Measurements from ENCODE around the gene AK2. TPM values are rescaled to one million over a fixed set of nuclear protein-coding genes. Genes with fewer than 3 reads are reported as not detected.

The AK2 gene
- total and polyA plus RNA-seq, 11 donors, result 101 to 292 (median 137) TPM

DNA sequence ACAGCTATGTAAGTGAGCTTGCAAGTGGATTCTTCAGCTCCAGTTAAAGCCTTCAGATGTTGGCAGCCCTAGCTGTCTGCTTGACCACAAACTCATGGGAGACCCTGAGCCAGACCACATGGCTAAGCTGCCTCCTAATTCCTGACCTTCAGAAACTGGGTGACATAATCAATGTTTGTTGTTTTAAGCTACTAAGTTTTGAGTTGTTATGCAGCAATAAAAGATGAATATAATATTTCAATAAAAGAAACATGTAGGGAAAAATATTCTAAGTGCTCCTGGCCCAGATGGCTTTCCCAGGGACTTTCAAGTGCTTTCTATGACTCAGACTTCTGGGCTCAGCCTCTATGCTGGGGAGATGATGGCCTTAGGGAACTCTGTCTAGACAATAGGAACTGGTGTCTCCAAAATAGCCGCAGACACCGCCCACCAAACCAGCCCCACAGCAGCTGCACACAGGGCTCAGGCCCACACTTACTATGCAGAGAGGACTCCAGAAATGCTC lies 23.9 kb upstream of the AK2 start:
- H3K27me3 ChIP-seq, result no peaks in the 10 kb centered on the region
- no peaks in the 10 kb centered on the region for H3K36me3 ChIP-seq
- intact Hi-C loops (cut with DNase I), result no loop called here
- 64 to 88% (median 74%) methylated on average over 2 of the region's 2 CpGs for WGBS, 4 donors
- TF ChIP-seq, protein P1, sequence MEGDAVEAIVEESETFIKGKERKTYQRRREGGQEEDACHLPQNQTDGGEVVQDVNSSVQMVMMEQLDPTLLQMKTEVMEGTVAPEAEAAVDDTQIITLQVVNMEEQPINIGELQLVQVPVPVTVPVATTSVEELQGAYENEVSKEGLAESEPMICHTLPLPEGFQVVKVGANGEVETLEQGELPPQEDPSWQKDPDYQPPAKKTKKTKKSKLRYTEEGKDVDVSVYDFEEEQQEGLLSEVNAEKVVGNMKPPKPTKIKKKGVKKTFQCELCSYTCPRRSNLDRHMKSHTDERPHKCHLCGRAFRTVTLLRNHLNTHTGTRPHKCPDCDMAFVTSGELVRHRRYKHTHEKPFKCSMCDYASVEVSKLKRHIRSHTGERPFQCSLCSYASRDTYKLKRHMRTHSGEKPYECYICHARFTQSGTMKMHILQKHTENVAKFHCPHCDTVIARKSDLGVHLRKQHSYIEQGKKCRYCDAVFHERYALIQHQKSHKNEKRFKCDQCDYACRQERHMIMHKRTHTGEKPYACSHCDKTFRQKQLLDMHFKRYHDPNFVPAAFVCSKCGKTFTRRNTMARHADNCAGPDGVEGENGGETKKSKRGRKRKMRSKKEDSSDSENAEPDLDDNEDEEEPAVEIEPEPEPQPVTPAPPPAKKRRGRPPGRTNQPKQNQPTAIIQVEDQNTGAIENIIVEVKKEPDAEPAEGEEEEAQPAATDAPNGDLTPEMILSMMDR (IDR thresholded peaks at IDR 0.05), result no peak
- no peak for TF ChIP-seq POLR2A (IDR thresholded peaks at IDR 0.05)
- peak overlapping the region in 5 of 12 donors; percentile 18 to 61 (median 51) for H3K27ac ChIP-seq
- H3K9me3 ChIP-seq, result peaks cover 0 to 35% (median 29%) of the 10 kb centered on the region in 12 donors
- peaks cover 0 to 19% (median 5%) of the 10 kb centered on the region in 12 donors for H3K4me1 ChIP-seq
- DNase-seq (peak; percentile 73 to 85 (median 83)), ATAC-seq (peak; percentile 90 to 98 (median 98))
- H3K4me3 ChIP-seq, result no peak overlapping the region

DNA sequence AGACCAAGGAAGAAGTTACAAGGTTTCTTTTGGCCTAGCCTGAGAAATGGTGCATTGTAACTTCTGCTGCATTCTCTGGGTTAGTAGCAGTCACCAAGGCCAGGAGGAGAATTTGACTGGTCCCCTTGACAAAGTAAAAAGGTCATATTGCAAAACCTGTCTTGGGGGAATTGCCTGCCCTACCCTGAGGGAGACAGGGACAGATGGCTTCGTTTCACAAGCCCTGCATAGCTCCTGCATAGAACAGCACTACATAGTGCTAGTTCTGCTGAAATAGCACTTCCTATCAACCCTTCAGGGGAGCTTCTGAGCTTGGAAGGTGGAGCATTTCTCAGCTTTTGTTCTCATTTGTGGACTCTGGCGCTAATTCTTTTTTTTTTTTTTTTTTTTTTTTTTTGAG lies 20.4 kb upstream of the AK2 start:
- H3K4me3 ChIP-seq, result no peak overlapping the region
- peaks cover 0 to 29% (median 15%) of the 10 kb centered on the region in 12 donors for H3K4me1 ChIP-seq
- DNase-seq (no peak), ATAC-seq (no peak)
- no peak overlapping the region for H3K27ac ChIP-seq
- no peak for TF ChIP-seq POLR2A (IDR thresholded peaks at IDR 0.05)
- TF ChIP-seq, protein P1 (IDR thresholded peaks at IDR 0.05), result no peak
- intact Hi-C loops (cut with DNase I), result loop anchor here in 4 of 10 donors (2.0 to 5.0 kb wide), 3 partner anchors 120 to 125 kb away; no protein-coding TSS in a partner anchor
- 83 to 95% (median 88%) methylated on average over 2 of the region's 2 CpGs for WGBS, 4 donors
- H3K36me3 ChIP-seq, result no peaks in the 10 kb centered on the region
- H3K27me3 ChIP-seq, result no peaks in the 10 kb centered on the region
- peaks cover 0 to 4% (median 0%) of the 10 kb centered on the region in 12 donors for H3K9me3 ChIP-seq

DNA sequence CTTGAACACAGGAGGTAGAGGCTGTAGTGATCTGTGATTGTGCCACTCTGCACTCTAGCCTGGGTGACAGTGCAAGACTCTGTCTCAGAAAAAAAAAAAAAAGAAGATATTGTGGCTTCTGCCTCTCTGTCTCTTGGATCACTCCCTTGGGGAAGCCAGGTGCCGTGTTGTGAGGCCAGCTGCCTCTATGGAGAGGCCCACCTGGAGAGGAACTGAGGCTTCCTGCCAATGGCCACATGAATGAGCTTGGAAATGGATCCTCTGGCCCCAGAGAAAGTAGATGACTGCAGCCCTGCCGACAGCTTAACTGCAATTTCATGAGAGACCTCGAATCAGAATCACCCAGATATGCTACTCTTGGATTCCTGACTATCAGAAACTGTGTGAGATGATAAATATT lies 19.7 kb upstream of the AK2 start:
- DNase-seq (no peak), ATAC-seq (no peak)
- Histone ChIP-seq H3K27ac (no peak overlapping the region), H3K9me3 (no peaks in the 10 kb centered on the region), H3K4me1 (peaks cover 0 to 29% (median 15%) of the 10 kb centered on the region in 12 donors), H3K36me3 (no peaks in the 10 kb centered on the region), H3K27me3 (no peaks in the 10 kb centered on the region), H3K4me3 (no peak overlapping the region)
- TF ChIP-seq POLR2A (IDR thresholded peaks at IDR 0.05), result no peak
- TF ChIP-seq, protein P1 (IDR thresholded peaks at IDR 0.05), result no peak
- intact Hi-C loops (cut with DNase I), result loop anchor here in 4 of 10 donors (2.0 to 5.0 kb wide), 3 partner anchors 119 to 124 kb away; no protein-coding TSS in a partner anchor
- 79 to 96% (median 82%) methylated on average over 3 of the region's 3 CpGs for WGBS, 4 donors

DNA sequence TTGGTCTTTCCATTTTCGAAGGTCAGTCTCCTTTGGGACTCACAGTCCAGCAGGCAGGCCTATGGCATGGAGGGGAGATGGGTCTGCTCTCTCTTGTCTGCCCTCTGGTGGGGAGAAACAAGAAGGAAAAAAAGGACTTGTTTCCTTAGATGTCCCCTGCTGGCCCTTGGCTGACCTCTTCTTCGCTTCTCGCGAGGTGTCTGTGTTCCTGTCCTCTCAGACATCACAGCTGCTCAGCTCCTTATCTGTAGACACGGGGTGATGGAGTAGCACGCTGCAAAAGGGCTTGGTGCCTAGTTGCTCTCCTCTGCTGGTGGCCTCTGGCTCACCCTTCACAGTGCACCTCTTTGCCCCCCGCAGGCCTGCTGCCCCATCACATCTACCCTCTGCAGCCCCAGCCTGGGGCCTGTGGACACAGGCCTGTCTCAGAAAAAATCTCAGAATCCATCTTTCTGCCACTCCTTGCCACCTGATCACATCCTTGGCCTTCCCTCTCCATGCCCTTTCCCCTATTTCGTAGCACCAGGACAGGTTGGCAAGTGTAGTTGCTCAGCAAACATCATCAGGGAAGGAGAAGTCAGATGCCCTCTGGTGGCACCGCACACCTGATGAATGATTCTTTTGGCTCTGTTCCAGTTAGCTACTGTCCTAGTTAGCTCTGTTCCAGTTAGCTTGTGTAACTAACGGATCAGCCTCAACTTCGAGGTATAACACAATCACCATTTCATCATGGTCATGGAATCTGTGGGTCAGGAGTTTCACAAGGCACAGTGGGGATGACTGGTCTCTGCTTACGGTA lies 18.7 kb upstream of the AK2 start:
- Histone ChIP-seq H3K9me3 (no peaks in the 10 kb centered on the region), H3K4me3 (no peak overlapping the region), H3K27ac (peak overlapping the region in 11 of 12 donors; percentile 17 to 70 (median 51)), H3K36me3 (no peaks in the 10 kb centered on the region), H3K27me3 (no peaks in the 10 kb centered on the region), H3K4me1 (peaks cover 0 to 22% (median 13%) of the 10 kb centered on the region in 12 donors)
- 27 to 33% (median 31%) methylated on average over 12 of the region's 12 CpGs for WGBS, 4 donors
- peak; percentile 90 to 98 (median 96) for ATAC-seq
- DNase-seq, result peak; percentile 83 to 94 (median 87)
- intact Hi-C loops (cut with DNase I), result loop anchor here (1.0 to 5.0 kb wide), 6 partner anchors 118 to 123 kb away; no protein-coding TSS in a partner anchor
- no peak for TF ChIP-seq POLR2A (IDR thresholded peaks at IDR 0.05)
- TF ChIP-seq, protein P1 (IDR thresholded peaks at IDR 0.05), result peak; percentile 67 to 83 (median 74)
